GM18909 (cell line): ENCODE results near the gene SLC6A7.

Source experiments
- ATAC-seq: cut with Tn5 transposase; IDR thresholded peaks from one replicate; pipeline ENCODE4 v1.9.1; 2021; ENCODE audit warnings: mild to moderate bottlenecking; ENCODE audit not compliant: unreplicated experiment, poor library complexity

The SLC6A7 gene

GRCh38 chr5:150155258-150156026 lies 34.4 kb upstream of the SLC6A7 start, which contains the start of gene PDGFRB:
Gene PDGFRB (minus strand): TSS chr5:150155845. CDS start chr5:150137047, 18,798 bp downstream.
- ATAC-seq: peak; percentile 64

GRCh38 chr5:150156027-150156368 lies 33.9 kb upstream of the SLC6A7 start:
- no peak for ATAC-seq

- no peak for ATAC-seq
These were observed 33.3 kb upstream of the SLC6A7 start for GRCh38 chr5:150156540-150156939.

- ATAC-seq: no peak
These were observed 32.7 kb upstream of the SLC6A7 start for GRCh38 chr5:150157168-150157567.

GRCh38 chr5:150158170-150158949 lies 31.5 kb upstream of the SLC6A7 start:
- ATAC-seq: no peak

GRCh38 chr5:150159031-150159430 lies 30.8 kb upstream of the SLC6A7 start:
- no peak for ATAC-seq

- ATAC-seq: peak; percentile 31
These were observed 30.1 kb upstream of the SLC6A7 start for GRCh38 chr5:150159741-150160179.

GRCh38 chr5:150160448-150161081 lies 29.3 kb upstream of the SLC6A7 start:
- ATAC-seq: no peak

- peak; percentile 63 for ATAC-seq
These were observed 28.4 kb upstream of the SLC6A7 start for GRCh38 chr5:150161242-150162141.

- no peak for ATAC-seq
These were observed 27.7 kb upstream of the SLC6A7 start for GRCh38 chr5:150162142-150162513.

- ATAC-seq: no peak
These were observed 26.8 kb upstream of the SLC6A7 start for GRCh38 chr5:150163035-150163434.

GRCh38 chr5:150163547-150164059 lies 26.3 kb upstream of the SLC6A7 start:
- no peak for ATAC-seq

GRCh38 chr5:150164211-150164980 lies 25.5 kb upstream of the SLC6A7 start:
- no peak for ATAC-seq

GRCh38 chr5:150166037-150166649 lies 23.7 kb upstream of the SLC6A7 start:
- ATAC-seq: no peak

GRCh38 chr5:150166650-150167511 lies 23.0 kb upstream of the SLC6A7 start, which contains the start of gene CDX1:
Gene CDX1 (plus strand): TSS chr5:150166778. CDS start chr5:150166877, 99 bp downstream.
- ATAC-seq: no peak

GRCh38 chr5:150167512-150167850 lies 22.4 kb upstream of the SLC6A7 start:
- ATAC-seq: no peak

- no peak for ATAC-seq
These were observed 22.0 kb upstream of the SLC6A7 start for GRCh38 chr5:150167908-150168307.

GRCh38 chr5:150168864-150169263 lies 21.0 kb upstream of the SLC6A7 start:
- ATAC-seq: no peak
